Suprapubic skin (tissue), 4 donors: ENCODE results near the gene KLHL8.

Experiments
- POLR2A ChIP-seq, 2 donors: fragments of 450-650 bp; IDR thresholded peaks; one replicate each; pipeline ENCODE4 v1.6.1; 2017; ENCODE audit warnings: antibody characterized with exemption in 2 of 2, mild to moderate bottlenecking in 2 of 2, moderate library complexity in 2 of 2
- POLR2AphosphoS5 ChIP-seq, 3 donors: sonication (generic); formaldehyde crosslinking; IDR thresholded peaks; one replicate each; pipeline ENCODE4 v1.6.1; 2017; ENCODE audit warnings: antibody characterized with exemption in 3 of 3
- TF ChIP-seq, protein P1 (sequence below), 2 donors: fragments of 200-600 bp in 1 of 2; fragments of 450-650 bp in 1 of 2; sonication (generic) in 1 of 2; IDR thresholded peaks; one replicate each; pipeline ENCODE4 v1.5.1; 2016 to 2019; ENCODE audit warnings: antibody characterized with exemption in 2 of 2, mild to moderate bottlenecking in 1 of 2, moderate library complexity in 1 of 2

DNA sequence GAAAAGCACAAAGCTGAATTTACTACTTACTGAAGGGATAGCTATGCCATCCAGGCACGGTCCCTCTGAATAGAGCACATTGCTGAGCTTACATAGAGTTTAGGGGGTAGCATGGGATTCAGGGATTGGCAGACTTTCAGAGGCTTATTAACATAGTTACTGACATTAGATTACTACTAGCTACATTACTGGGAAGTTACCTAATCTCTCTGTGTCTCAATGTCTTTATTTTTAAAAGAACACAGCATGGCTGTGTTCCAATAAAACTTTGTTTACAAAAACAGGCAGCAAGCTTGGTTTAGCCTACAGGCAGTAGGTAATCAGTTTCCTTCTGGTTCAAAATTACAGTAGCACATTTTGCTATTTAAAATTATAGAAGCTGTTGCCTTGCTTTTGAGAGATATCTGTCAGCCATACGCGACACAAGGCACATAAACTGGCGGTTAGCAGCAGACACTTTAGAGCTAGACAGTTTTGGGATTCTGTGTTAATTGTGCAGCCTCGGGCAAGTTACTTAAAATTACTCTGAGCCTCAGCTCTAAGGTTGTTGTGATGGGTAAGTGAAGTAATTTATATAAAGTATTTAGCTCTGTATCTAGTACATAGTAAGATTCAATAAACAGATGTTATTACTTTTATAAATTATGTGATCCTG lies 6.9 kb downstream of the KLHL8 start:
- TF ChIP-seq POLR2A (IDR thresholded peaks at IDR 0.05): no peak
- TF ChIP-seq POLR2AphosphoS5 (IDR thresholded peaks at IDR 0.05): no peak
- TF ChIP-seq, protein P1, sequence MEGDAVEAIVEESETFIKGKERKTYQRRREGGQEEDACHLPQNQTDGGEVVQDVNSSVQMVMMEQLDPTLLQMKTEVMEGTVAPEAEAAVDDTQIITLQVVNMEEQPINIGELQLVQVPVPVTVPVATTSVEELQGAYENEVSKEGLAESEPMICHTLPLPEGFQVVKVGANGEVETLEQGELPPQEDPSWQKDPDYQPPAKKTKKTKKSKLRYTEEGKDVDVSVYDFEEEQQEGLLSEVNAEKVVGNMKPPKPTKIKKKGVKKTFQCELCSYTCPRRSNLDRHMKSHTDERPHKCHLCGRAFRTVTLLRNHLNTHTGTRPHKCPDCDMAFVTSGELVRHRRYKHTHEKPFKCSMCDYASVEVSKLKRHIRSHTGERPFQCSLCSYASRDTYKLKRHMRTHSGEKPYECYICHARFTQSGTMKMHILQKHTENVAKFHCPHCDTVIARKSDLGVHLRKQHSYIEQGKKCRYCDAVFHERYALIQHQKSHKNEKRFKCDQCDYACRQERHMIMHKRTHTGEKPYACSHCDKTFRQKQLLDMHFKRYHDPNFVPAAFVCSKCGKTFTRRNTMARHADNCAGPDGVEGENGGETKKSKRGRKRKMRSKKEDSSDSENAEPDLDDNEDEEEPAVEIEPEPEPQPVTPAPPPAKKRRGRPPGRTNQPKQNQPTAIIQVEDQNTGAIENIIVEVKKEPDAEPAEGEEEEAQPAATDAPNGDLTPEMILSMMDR (IDR thresholded peaks at IDR 0.05): no peak
